MCF 10A (cell line): Measurements from ENCODE around the gene ANAPC2. TPM values are rescaled to one million over a fixed set of nuclear protein-coding genes. Genes with fewer than 3 reads are reported as not detected.

Experiments
- BruUV-seq: library from RNA; stranded (reverse); fragments of 400-500 nt; replicated peaks from 2 replicates; lab custom pipeline; 2021; lab: Mats Ljungman, UMichigan
- CTCF ChIA-PET: fragments of 300-600 bp; sonication (Branson Sonifier 250); formaldehyde crosslinking; extraction: SDS; loops from one replicate; lab custom pipeline; 2021; ENCODE audit warnings: antibody characterized with exemption, inconsistent platforms; lab: Yijun Ruan, JAX
- POLR2A ChIA-PET: fragments of 300-600, 350-650 bp; sonication (Branson Sonifier 250); formaldehyde crosslinking; extraction: SDS; loops from one replicate; lab custom pipeline; 2020; ENCODE audit warnings: antibody characterized with exemption, inconsistent platforms; lab: Yijun Ruan, JAX
- DNase-seq: peaks from one replicate; pipeline ENCODE4 v3.0.0-alpha.2; 2018; ENCODE audit not compliant: unreplicated experiment
- H3K27ac Mint-ChIP-seq: one replicate; pipeline ENCODE4 v1.8.0; 2022; ENCODE audit warnings: mild to moderate bottlenecking, low read depth, mixed read lengths; ENCODE audit not compliant: unreplicated experiment
- H3K27me3 Mint-ChIP-seq: one replicate; pipeline ENCODE4 v1.8.0; 2022; ENCODE audit warnings: mixed read lengths; ENCODE audit not compliant: insufficient read depth, unreplicated experiment
- H3K36me3 Mint-ChIP-seq: one replicate; pipeline ENCODE4 v1.8.0; 2022; ENCODE audit warnings: mild to moderate bottlenecking, moderate library complexity, mixed read lengths; ENCODE audit not compliant: insufficient read depth, unreplicated experiment
- H3K4me1 Mint-ChIP-seq: one replicate; pipeline ENCODE4 v1.8.0; 2022; ENCODE audit warnings: mixed read lengths; ENCODE audit not compliant: insufficient read depth, unreplicated experiment
- H3K4me3 Mint-ChIP-seq: one replicate; pipeline ENCODE4 v1.8.0; 2022; ENCODE audit warnings: mild to moderate bottlenecking, moderate library complexity, mixed read lengths; ENCODE audit not compliant: unreplicated experiment
- H3K9me3 Mint-ChIP-seq: one replicate; pipeline ENCODE4 v1.8.0; 2022; ENCODE audit warnings: mixed read lengths; ENCODE audit not compliant: unreplicated experiment
- intact Hi-C: fragments of 100-400 bp; cut with micrococcal nuclease; formaldehyde crosslinking; loops from 2 replicates; pipeline ENCODE4 v1.14.1; 2022
- total RNA-seq: library from RNA; stranded (reverse); gene quantifications from 2 replicates; pipeline ENCODE4 v1.2.3, GENCODE V29; 2022
- TF ChIP-seq, protein P1 (sequence below): fragments of 200-600 bp; IDR thresholded peaks from one replicate; pipeline ENCODE4 v1.8.0; 2022; ENCODE audit warnings: antibody characterized with exemption, mild to moderate bottlenecking; ENCODE audit not compliant: unreplicated experiment

ANAPC2 gene
- total RNA-seq, 1 experiment from 2014 or later: 42.1 TPM

GRCh38 chr9:137190315-137190856, 2.0 kb upstream of the ANAPC2 start:
- BruUV-seq: no TSS peak
- Mint-ChIP-seq H3K4me1 (peaks cover 15% of the 10 kb centered on the region), H3K27me3 (no peaks in the 10 kb centered on the region), H3K36me3 (peaks cover 20% of the 10 kb centered on the region), H3K4me3 (peak overlapping the region; percentile 94), H3K27ac (no peak overlapping the region), H3K9me3 (no peaks in the 10 kb centered on the region)
- TF ChIP-seq, protein P1, sequence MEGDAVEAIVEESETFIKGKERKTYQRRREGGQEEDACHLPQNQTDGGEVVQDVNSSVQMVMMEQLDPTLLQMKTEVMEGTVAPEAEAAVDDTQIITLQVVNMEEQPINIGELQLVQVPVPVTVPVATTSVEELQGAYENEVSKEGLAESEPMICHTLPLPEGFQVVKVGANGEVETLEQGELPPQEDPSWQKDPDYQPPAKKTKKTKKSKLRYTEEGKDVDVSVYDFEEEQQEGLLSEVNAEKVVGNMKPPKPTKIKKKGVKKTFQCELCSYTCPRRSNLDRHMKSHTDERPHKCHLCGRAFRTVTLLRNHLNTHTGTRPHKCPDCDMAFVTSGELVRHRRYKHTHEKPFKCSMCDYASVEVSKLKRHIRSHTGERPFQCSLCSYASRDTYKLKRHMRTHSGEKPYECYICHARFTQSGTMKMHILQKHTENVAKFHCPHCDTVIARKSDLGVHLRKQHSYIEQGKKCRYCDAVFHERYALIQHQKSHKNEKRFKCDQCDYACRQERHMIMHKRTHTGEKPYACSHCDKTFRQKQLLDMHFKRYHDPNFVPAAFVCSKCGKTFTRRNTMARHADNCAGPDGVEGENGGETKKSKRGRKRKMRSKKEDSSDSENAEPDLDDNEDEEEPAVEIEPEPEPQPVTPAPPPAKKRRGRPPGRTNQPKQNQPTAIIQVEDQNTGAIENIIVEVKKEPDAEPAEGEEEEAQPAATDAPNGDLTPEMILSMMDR: no peak
- ChIA-PET CTCF (interaction anchor here (0.6 to 2.0 kb wide), 4 partner anchors 11 to 61 kb away, joined by 3 to 11 read pairs (median 4); partner anchors contain the start of gene RNF224), POLR2A (interaction anchor here (1.1 to 3.7 kb wide), 9 partner anchors 8 to 63 kb away, joined by 3 to 57 read pairs (median 29); partner anchors contain the start of genes CYSRT1, LRRC26, NDOR1 and RNF224)
- intact Hi-C loops: no loop called here
- no peak for DNase-seq

DNA sequence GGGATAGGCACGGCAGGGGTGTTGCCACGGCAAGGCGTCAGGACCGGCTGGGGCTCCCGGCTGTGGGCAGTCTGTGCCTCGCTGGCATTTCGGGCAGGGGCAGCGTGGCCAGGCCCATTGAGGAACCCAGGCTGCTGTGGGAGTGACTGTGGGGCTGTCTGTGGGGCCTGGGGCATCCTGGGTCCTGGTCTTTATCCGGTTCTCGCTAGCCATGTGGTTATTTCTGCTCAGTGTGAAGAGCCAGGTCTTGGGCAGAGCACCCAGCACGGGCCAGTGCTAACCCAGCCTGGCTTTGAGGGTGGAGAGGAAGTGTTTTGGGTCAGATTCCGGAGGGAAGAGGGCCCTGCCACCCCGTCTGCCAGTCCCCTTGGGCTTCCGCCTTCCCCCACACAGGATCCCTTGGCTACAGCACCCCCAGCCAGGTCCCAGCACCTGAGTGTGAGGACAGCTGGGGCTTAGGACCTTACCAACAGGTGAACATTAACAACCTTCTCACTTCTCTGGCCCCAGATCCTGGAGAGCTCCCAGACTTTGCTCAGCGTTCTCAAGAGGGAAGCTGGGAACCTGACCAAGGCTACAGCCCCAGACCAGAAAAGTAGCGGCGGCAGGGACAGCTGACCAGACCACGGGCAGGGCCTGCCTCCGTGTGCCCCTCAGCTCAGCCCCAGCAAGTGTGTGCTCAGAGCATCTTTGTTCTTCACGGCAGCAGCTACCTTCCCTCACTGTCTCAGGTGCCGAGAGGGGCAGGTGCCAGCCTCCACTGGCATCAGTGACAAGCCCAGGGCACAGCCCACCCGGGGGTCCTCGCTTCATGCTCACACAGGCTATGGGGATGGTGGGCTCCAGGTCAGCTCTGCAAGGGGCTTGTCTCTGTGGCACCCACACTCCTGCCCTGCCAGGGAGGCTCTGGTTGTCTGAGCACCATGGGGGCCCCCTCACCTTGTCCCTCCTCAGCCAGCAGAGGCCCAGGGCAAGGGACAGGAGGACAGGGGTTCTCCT, 1.2 kb upstream of the ANAPC2 start:
- DNase-seq: no peak
- ChIA-PET CTCF (interaction anchor here (0.6 to 2.4 kb wide), 15 partner anchors 11 to 160 kb away, joined by 3 to 11 read pairs (median 3); partner anchors contain the start of genes CYSRT1, RNF224 and TPRN), POLR2A (interaction anchor here (0.6 to 3.7 kb wide), 28 partner anchors 8 to 599 kb away, joined by 3 to 57 read pairs (median 4); partner anchors contain the start of genes CYSRT1, LRRC26, MAN1B1 and NDOR1)
- TF ChIP-seq, protein P1: no peak
- Mint-ChIP-seq H3K27me3 (no peaks in the 10 kb centered on the region), H3K4me1 (peaks cover 10% of the 10 kb centered on the region), H3K4me3 (peak overlapping the region; percentile 94), H3K9me3 (no peaks in the 10 kb centered on the region), H3K27ac (peak overlapping the region; percentile 95), H3K36me3 (peaks cover 20% of the 10 kb centered on the region)
- intact Hi-C loops: loop anchor here (1.0 to 2.0 kb wide), 2 partner anchors 38 to 51 kb away; partner anchors contain the start of genes RNF224 and TUBB4B
- BruUV-seq: TSS peak; percentile 87

DNA sequence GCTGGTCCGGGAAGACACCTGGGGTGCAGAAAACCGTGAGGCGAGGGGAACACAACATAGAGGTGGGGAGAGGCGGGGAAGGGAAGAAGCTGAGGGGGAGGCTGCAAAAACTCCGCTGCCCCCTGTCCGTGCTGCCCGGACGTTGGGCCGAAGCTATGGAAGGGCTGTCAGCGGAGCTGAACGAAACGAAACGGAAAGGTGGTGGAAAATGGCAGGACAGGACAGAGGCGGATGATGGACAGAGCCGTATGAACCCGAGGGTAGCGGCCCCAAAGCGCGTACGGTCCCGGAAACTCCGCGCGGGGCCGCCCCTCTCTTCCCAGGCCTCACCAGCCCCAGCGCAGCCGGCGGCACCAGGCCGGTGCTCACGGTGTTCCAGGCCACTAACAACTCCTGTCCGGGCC, 272 bp downstream of the ANAPC2 start:
- Mint-ChIP-seq H3K27me3 (no peaks in the 10 kb centered on the region), H3K9me3 (no peaks in the 10 kb centered on the region), H3K4me1 (peaks cover 10% of the 10 kb centered on the region), H3K36me3 (peaks cover 26% of the 10 kb centered on the region), H3K4me3 (peak overlapping the region; percentile 94), H3K27ac (peak overlapping the region; percentile 95)
- TF ChIP-seq, protein P1: no peak
- no peak for DNase-seq
- no TSS peak for BruUV-seq
- intact Hi-C loops: loop anchor here (2.0 kb wide), 1 partner anchor 53 kb away; the partner anchor contains the start of gene TUBB4B
- ChIA-PET POLR2A (interaction anchor here (0.6 to 3.7 kb wide), 20 partner anchors 10 to 1069 kb away, joined by 3 to 57 read pairs (median 6); partner anchors contain the start of genes CYSRT1, GRIN1, MAN1B1 and NDOR1), CTCF (interaction anchor here (0.6 to 2.4 kb wide), 6 partner anchors 17 to 96 kb away, joined by 3 to 11 read pairs (median 4); partner anchors contain the start of genes NDOR1, RNF224 and TMEM203)
